ENCODE measurements around the gene CFAP73. TPM values are rescaled to one million over a fixed set of nuclear protein-coding genes. Genes with fewer than 3 reads are reported as not detected.

CFAP73 gene
- total RNA-seq, 2 donors from 2014 or later, result not detected

- peaks cover 79% of the 10 kb centered on the region for H3K36me3 ChIP-seq
- DNase-seq (ENCODE audit: low spot score), result no peak
- no peak for TF ChIP-seq CTCF (IDR thresholded peaks at IDR 0.05)
These were observed 20.2 kb downstream of the CFAP73 start for GRCh38 chr12:113169697-113170096.

GRCh38 chr12:113170457-113170856, 20.9 kb downstream of the CFAP73 start:
- Histone ChIP-seq H3K4me1 (ENCODE audit: control insufficient read depth in 1 of 2, low read depth in 2 of 2) (no peaks in the 10 kb centered on the region), H3K27ac (no peak overlapping the region), H3K36me3 (peaks cover 75% of the 10 kb centered on the region), H3K9me3 (no peaks in the 10 kb centered on the region), H3K27me3 (replicated peaks; ENCODE audit: insufficient read depth) (no peaks in the 10 kb centered on the region), H3K4me3 (no peak overlapping the region)
- ATAC-seq (ENCODE audit: insufficient number of reproducible peaks, low FRiP score, low read depth) (no peak), DNase-seq (ENCODE audit: low spot score) (no peak)
- no peak for TF ChIP-seq CTCF (IDR thresholded peaks at IDR 0.05)

More at GRCh38 chr12:113169697-113170096, 20.2 kb downstream of the CFAP73 start:
- ATAC-seq (ENCODE audit: insufficient number of reproducible peaks, low FRiP score, low read depth), result no peak
- no peak overlapping the region for H3K27ac ChIP-seq
- no peaks in the 10 kb centered on the region for H3K4me1 ChIP-seq (ENCODE audit: control insufficient read depth in 1 of 2, low read depth in 2 of 2)
- no peak overlapping the region for H3K4me3 ChIP-seq
- no peaks in the 10 kb centered on the region for H3K9me3 ChIP-seq
- no peaks in the 10 kb centered on the region for H3K27me3 ChIP-seq (replicated peaks; ENCODE audit: insufficient read depth)

- Histone ChIP-seq H3K4me3 (no peak overlapping the region), H3K27me3 (replicated peaks; ENCODE audit: insufficient read depth) (no peaks in the 10 kb centered on the region), H3K27ac (no peak overlapping the region), H3K36me3 (peaks cover 71% of the 10 kb centered on the region), H3K9me3 (no peaks in the 10 kb centered on the region), H3K4me1 (ENCODE audit: control insufficient read depth in 1 of 2, low read depth in 2 of 2) (no peaks in the 10 kb centered on the region)
- DNase-seq (ENCODE audit: low spot score), result no peak
- ATAC-seq (ENCODE audit: insufficient number of reproducible peaks, low FRiP score, low read depth), result no peak
- TF ChIP-seq CTCF (IDR thresholded peaks at IDR 0.05), result no peak
These were observed 21.4 kb downstream of the CFAP73 start for GRCh38 chr12:113170926-113171325.

GRCh38 chr12:113171543-113171942, 22.0 kb downstream of the CFAP73 start:
- no peak for TF ChIP-seq CTCF (IDR thresholded peaks at IDR 0.05)
- peaks cover 67% of the 10 kb centered on the region for H3K36me3 ChIP-seq
- ATAC-seq (ENCODE audit: insufficient number of reproducible peaks, low FRiP score, low read depth), result no peak

GRCh38 chr12:113172185-113172584, 22.7 kb downstream of the CFAP73 start:
- H3K27ac ChIP-seq, result no peak overlapping the region
- H3K27me3 ChIP-seq (replicated peaks; ENCODE audit: insufficient read depth), result no peaks in the 10 kb centered on the region
- ATAC-seq (ENCODE audit: insufficient number of reproducible peaks, low FRiP score, low read depth) (no peak), DNase-seq (ENCODE audit: low spot score) (no peak)
- no peaks in the 10 kb centered on the region for H3K9me3 ChIP-seq
- H3K4me3 ChIP-seq, result no peak overlapping the region
- peaks cover 68% of the 10 kb centered on the region for H3K36me3 ChIP-seq
- no peak for TF ChIP-seq CTCF (IDR thresholded peaks at IDR 0.05)
- no peaks in the 10 kb centered on the region for H3K4me1 ChIP-seq (ENCODE audit: control insufficient read depth in 1 of 2, low read depth in 2 of 2)

More at GRCh38 chr12:113171543-113171942, 22.0 kb downstream of the CFAP73 start:
- Histone ChIP-seq H3K4me1 (ENCODE audit: control insufficient read depth in 1 of 2, low read depth in 2 of 2) (no peaks in the 10 kb centered on the region), H3K27ac (no peak overlapping the region), H3K4me3 (no peak overlapping the region), H3K9me3 (no peaks in the 10 kb centered on the region), H3K27me3 (replicated peaks; ENCODE audit: insufficient read depth) (no peaks in the 10 kb centered on the region)
- DNase-seq (ENCODE audit: low spot score), result no peak

Data from thoracic aorta (tissue), 2 donors.